ENCODE results near the gene ADGRB2. TPM values are rescaled to one million over a fixed set of nuclear protein-coding genes. Genes with fewer than 3 reads are reported as not detected.
"Not testable (repeated sequence)": the region's sequence is repeated elsewhere in the genome, so short reads cannot be mapped to it uniquely, and the experiment has no call there.

ADGRB2 gene
- total and polyA plus RNA-seq, 2 donors (not counting 1 experiment from before 2014, with no cell fraction given) = 4.4 to 10.4 TPM

DNA sequence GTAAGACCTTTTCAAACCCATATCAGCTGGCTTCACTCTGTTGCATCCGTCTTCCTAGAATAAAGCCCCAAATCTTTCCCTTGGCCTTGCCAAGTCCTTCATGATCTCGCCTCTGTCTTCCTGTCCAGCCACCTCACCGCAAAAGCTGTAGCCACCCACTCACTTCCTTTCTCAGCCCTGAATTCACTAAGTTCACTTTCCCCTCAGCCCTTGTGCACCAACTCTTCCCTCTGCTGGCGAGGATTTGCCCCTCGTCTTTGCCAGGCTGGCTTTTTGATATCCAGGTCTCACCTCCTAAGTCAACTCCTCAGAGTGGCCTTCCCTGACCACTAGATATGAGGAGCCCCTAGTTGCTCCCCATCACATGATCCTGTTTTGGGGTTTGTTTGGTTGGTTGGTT is 56.4 kb downstream of the ADGRB2 start:
- no peak overlapping the region for H2AFZ ChIP-seq (ENCODE audit: low read length)
- H3K4me2 ChIP-seq (ENCODE audit: extremely low read depth, insufficient read depth, low read length) = peak overlapping the region; percentile 48
- peak; percentile 47 to 92 for DNase-seq (ENCODE audit: low read depth in 2 of 2)
- H3K27ac ChIP-seq (ENCODE audit: insufficient read depth, low read length) = no peak overlapping the region
- no peaks in the 10 kb centered on the region for H3K9me3 ChIP-seq (ENCODE audit: control insufficient read depth, insufficient read depth, low read depth, low read length)
- TF ChIP-seq, protein P1, sequence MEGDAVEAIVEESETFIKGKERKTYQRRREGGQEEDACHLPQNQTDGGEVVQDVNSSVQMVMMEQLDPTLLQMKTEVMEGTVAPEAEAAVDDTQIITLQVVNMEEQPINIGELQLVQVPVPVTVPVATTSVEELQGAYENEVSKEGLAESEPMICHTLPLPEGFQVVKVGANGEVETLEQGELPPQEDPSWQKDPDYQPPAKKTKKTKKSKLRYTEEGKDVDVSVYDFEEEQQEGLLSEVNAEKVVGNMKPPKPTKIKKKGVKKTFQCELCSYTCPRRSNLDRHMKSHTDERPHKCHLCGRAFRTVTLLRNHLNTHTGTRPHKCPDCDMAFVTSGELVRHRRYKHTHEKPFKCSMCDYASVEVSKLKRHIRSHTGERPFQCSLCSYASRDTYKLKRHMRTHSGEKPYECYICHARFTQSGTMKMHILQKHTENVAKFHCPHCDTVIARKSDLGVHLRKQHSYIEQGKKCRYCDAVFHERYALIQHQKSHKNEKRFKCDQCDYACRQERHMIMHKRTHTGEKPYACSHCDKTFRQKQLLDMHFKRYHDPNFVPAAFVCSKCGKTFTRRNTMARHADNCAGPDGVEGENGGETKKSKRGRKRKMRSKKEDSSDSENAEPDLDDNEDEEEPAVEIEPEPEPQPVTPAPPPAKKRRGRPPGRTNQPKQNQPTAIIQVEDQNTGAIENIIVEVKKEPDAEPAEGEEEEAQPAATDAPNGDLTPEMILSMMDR (conservative IDR thresholded peaks at IDR 0.05 in 1 of 2, IDR thresholded peaks at IDR 0.05 in 1 of 2; ENCODE audit: low read depth in 1 of 2, low read length in 2 of 2) = peak; percentile 16 to 31
- TF ChIP-seq EZH2 (IDR thresholded peaks at IDR 0.05; ENCODE audit: low read length, missing control alignments) = no peak
- peaks cover 30% of the 10 kb centered on the region for H3K4me1 ChIP-seq (ENCODE audit: control insufficient read depth, extremely low read depth, insufficient read depth, low read length)
- no peak overlapping the region for H3K4me3 ChIP-seq (replicated peaks in 1 of 4; ENCODE audit: control extremely low read depth in 1 of 4, insufficient read depth in 1 of 4, low read depth in 3 of 4, low read length in 4 of 4)
- no peaks in the 10 kb centered on the region for H3K27me3 ChIP-seq (ENCODE audit: control insufficient read depth, insufficient read depth, low read length)
- peaks cover 10% of the 10 kb centered on the region for H3K79me2 ChIP-seq (ENCODE audit: control insufficient read depth, insufficient read depth, low read length)
- no peaks in the 10 kb centered on the region for H4K20me1 ChIP-seq (ENCODE audit: control insufficient read depth, extremely low read depth, insufficient read depth, low read length)
- no peaks in the 10 kb centered on the region for H3K36me3 ChIP-seq (ENCODE audit: control insufficient read depth, insufficient read depth, low read length)
- no peak overlapping the region for H3K9ac ChIP-seq (ENCODE audit: insufficient read depth, low read length)

DNA sequence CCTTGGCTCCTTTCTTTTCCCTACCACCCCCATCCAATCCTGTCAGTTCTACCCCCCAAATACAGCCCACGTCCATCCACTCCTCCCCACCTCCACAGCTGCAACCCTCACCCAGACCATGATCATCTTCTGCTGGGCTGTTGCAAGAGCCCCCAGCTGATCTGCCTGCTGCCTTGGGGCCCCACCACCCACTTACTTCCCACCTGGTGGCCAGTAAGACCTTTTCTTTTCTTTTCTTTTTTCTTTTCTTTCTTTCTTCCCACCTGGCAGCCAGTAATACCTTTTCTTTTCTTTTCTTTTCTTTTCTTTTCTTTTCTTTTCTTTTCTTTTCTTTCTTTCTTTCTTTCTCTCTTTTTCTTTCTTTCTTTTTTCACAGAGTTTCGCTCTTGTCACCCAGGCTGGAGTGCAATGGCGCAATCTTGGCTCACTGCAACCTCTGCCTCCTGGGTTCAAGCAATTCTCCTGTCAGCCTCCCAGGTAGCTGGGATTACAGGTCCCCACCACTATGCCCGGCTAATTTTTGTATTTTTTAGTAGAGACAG is 57.0 kb downstream of the ADGRB2 start:
- H2AFZ ChIP-seq (ENCODE audit: low read length); H3K27me3 ChIP-seq (ENCODE audit: control insufficient read depth, insufficient read depth, low read length); H3K4me2 ChIP-seq (ENCODE audit: extremely low read depth, insufficient read depth, low read length); H3K27ac ChIP-seq (ENCODE audit: insufficient read depth, low read length); H3K36me3 ChIP-seq (ENCODE audit: control insufficient read depth, insufficient read depth, low read length); H3K4me3 ChIP-seq (replicated peaks in 1 of 4; ENCODE audit: control extremely low read depth in 1 of 4, insufficient read depth in 1 of 4, low read depth in 3 of 4, low read length in 4 of 4); H3K9ac ChIP-seq (ENCODE audit: insufficient read depth, low read length); H4K20me1 ChIP-seq (ENCODE audit: control insufficient read depth, extremely low read depth, insufficient read depth, low read length); DNase-seq (ENCODE audit: low read depth in 2 of 2); H3K9me3 ChIP-seq (ENCODE audit: control insufficient read depth, insufficient read depth, low read depth, low read length): not testable (repeated sequence)
- H3K79me2 ChIP-seq (ENCODE audit: control insufficient read depth, insufficient read depth, low read length) = peaks cover 16% of the 10 kb centered on the region
- peaks cover 30% of the 10 kb centered on the region for H3K4me1 ChIP-seq (ENCODE audit: control insufficient read depth, extremely low read depth, insufficient read depth, low read length)

GRCh38 chr1:31706384-31707058 is 57.6 kb downstream of the ADGRB2 start:
- Histone ChIP-seq H3K4me3 (replicated peaks in 1 of 4; ENCODE audit: control extremely low read depth in 1 of 4, insufficient read depth in 1 of 4, low read depth in 3 of 4, low read length in 4 of 4) (no peak overlapping the region), H3K27me3 (ENCODE audit: control insufficient read depth, insufficient read depth, low read length) (no peaks in the 10 kb centered on the region), H3K9ac (ENCODE audit: insufficient read depth, low read length) (no peak overlapping the region), H3K9me3 (ENCODE audit: control insufficient read depth, insufficient read depth, low read depth, low read length) (no peaks in the 10 kb centered on the region), H3K27ac (ENCODE audit: insufficient read depth, low read length) (no peak overlapping the region), H3K4me1 (ENCODE audit: control insufficient read depth, extremely low read depth, insufficient read depth, low read length) (peaks cover 32% of the 10 kb centered on the region), H3K4me2 (ENCODE audit: extremely low read depth, insufficient read depth, low read length) (no peak overlapping the region), H4K20me1 (ENCODE audit: control insufficient read depth, extremely low read depth, insufficient read depth, low read length) (no peaks in the 10 kb centered on the region), H3K36me3 (ENCODE audit: control insufficient read depth, insufficient read depth, low read length) (no peaks in the 10 kb centered on the region), H3K79me2 (ENCODE audit: control insufficient read depth, insufficient read depth, low read length) (peaks cover 20% of the 10 kb centered on the region), H2AFZ (ENCODE audit: low read length) (no peak overlapping the region)
- no peak for TF ChIP-seq EZH2 (IDR thresholded peaks at IDR 0.05; ENCODE audit: low read length, missing control alignments)
- TF ChIP-seq, protein P1 (conservative IDR thresholded peaks at IDR 0.05 in 1 of 2, IDR thresholded peaks at IDR 0.05 in 1 of 2; ENCODE audit: low read depth in 1 of 2, low read length in 2 of 2) = no peak
- DNase-seq (ENCODE audit: low read depth in 2 of 2) = no peak
